ENCODE measurements around the gene TAF6L. TPM values are rescaled to one million over a fixed set of nuclear protein-coding genes. Genes with fewer than 3 reads are reported as not detected.

The TAF6L gene
- total and polyA plus RNA-seq, 10 donors = 11.9 to 37.5 (median 22.4) TPM

DNA sequence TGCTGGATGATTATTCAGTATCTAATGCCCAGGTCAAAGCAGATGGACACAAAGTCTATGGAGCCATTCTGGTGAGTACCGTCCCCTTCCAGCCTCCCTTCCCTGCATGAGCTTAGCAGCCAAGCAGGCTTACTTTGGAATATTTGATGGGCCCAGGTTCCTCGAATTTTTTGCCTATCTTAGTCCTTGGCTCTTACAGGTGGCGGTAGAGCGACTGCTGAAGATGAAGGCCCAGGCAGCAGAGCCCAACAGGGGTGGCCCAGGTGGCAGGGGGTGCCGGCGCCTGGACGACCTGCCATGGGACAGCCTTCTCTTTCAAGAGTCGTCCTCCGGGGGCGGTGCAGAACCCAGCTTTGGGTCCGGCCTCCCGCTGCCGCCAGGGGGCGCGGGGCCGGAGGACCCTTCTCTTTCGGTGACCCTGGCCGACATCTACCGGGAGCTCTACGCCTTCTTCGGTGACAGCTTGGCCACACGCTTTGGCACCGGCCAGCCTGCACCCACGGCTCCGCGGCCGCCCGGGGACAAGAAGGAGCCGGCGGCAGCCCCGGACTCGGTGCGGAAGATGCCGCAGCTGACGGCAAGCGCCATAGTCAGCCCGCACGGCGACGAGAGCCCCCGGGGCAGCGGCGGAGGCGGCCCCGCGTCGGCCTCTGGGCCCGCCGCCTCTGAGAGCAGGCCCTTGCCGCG lies 15.3 kb downstream of the TAF6L start:
- peak overlapping the region; percentile 95 to 100 (median 98) for H3K27ac ChIP-seq
- H3K27me3 ChIP-seq (replicated peaks in 1 of 7) = no peaks in the 10 kb centered on the region
- no peaks in the 10 kb centered on the region for H3K9me3 ChIP-seq
- peak overlapping the region; percentile 85 to 99 (median 98) for H3K4me3 ChIP-seq
- H3K4me1 ChIP-seq = peaks cover 31 to 52% (median 50%) of the 10 kb centered on the region in 6 donors
- TF ChIP-seq, protein P1, sequence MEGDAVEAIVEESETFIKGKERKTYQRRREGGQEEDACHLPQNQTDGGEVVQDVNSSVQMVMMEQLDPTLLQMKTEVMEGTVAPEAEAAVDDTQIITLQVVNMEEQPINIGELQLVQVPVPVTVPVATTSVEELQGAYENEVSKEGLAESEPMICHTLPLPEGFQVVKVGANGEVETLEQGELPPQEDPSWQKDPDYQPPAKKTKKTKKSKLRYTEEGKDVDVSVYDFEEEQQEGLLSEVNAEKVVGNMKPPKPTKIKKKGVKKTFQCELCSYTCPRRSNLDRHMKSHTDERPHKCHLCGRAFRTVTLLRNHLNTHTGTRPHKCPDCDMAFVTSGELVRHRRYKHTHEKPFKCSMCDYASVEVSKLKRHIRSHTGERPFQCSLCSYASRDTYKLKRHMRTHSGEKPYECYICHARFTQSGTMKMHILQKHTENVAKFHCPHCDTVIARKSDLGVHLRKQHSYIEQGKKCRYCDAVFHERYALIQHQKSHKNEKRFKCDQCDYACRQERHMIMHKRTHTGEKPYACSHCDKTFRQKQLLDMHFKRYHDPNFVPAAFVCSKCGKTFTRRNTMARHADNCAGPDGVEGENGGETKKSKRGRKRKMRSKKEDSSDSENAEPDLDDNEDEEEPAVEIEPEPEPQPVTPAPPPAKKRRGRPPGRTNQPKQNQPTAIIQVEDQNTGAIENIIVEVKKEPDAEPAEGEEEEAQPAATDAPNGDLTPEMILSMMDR (IDR thresholded peaks at IDR 0.05 in 8 of 11, conservative IDR thresholded peaks at IDR 0.05 in 3 of 11) = peak; percentile 93 to 99 (median 97)
- TF ChIP-seq POLR2AphosphoS5 (IDR thresholded peaks at IDR 0.05) (peak in 1 of 3 donors; percentile 65), POLR2A (IDR thresholded peaks at IDR 0.05) (no peak)
- peak; percentile 97 for DNase-seq
- WGBS, 5 donors = 1 to 2% (median 2%) methylated on average over 27 to 51 of the region's 51 CpGs
- intact Hi-C loops (cut with DNase I; ENCODE audit: low total_unique reads) = loop anchor here (5.0 kb wide), 1 partner anchor 71 kb away; no protein-coding TSS in a partner anchor
- H3K36me3 ChIP-seq = peaks cover 0 to 56% (median 31%) of the 10 kb centered on the region in 6 donors

DNA sequence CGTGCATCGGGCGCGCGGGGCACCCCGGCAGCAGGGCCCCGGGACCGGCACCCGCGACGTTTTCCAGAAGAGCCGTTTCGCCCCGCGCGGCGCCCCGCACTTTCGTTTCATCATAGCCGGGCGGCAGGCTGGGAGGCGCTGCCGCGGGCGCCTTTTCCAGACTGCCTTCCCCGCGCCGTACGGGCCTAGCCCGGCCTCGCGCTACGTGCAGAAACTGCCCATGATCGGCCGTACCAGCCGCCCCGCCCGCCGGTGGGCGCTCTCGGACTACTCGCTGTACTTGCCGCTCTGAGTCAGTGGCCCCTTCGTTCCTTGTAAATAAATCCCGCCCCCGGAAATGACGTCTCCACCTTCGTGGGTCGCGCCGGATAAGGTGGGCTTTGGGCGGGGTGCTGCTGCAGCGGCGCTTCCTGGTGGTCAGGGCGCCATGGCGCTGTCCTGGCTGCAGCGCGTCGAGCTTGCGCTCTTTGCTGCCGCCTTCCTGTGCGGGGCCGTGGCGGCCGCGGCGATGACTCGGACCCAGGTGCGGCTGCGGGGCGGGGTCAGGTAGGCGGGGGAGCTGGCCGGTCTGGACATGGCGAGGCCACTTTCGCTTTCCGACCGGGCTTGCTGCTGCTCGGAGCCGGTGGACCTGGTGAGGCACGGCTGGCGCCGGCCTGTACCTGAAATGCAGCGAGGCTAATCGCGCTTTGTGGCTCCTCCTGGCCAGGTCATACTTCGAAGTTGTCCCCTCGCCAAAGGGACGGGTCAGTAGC lies 16.0 kb downstream of the TAF6L start, which contains the start of gene TMEM179B:
Gene TMEM179B (plus strand): TSS at position 398 of the 755 bp plus-strand sequence. CDS start 30 bp downstream, at position 428.
- Histone ChIP-seq H3K27ac (peak within 1 kb of the TSS; percentile 95 to 100 (median 98)), H3K36me3 (peaks cover 0 to 51% (median 28%) of the 10 kb centered on the region in 6 donors), H3K4me1 (peaks cover 34 to 60% (median 55%) of the 10 kb centered on the region in 6 donors), H3K4me3 (peak within 1 kb of the TSS; percentile 85 to 99 (median 98)), H3K27me3 (replicated peaks in 1 of 7) (no peaks in the 10 kb centered on the region), H3K9me3 (no peaks in the 10 kb centered on the region)
- intact Hi-C loops (cut with DNase I; ENCODE audit: low total_unique reads) = loop anchor here (5.0 kb wide), 1 partner anchor 70 kb away; no protein-coding TSS in a partner anchor
- peak; percentile 99 for DNase-seq
- peak; percentile 38 to 96 (median 92) for TF ChIP-seq POLR2A (IDR thresholded peaks at IDR 0.05)
- peak; percentile 100 for TF ChIP-seq POLR2AphosphoS5 (IDR thresholded peaks at IDR 0.05)
- TF ChIP-seq, protein P1 (IDR thresholded peaks at IDR 0.05 in 8 of 11, conservative IDR thresholded peaks at IDR 0.05 in 3 of 11) = peak in 9 of 11 experiments; percentile 4 to 69 (median 48)
- WGBS, 5 donors = 0 to 1% (median 1%) methylated on average over 56 to 88 of the region's 88 CpGs

DNA sequence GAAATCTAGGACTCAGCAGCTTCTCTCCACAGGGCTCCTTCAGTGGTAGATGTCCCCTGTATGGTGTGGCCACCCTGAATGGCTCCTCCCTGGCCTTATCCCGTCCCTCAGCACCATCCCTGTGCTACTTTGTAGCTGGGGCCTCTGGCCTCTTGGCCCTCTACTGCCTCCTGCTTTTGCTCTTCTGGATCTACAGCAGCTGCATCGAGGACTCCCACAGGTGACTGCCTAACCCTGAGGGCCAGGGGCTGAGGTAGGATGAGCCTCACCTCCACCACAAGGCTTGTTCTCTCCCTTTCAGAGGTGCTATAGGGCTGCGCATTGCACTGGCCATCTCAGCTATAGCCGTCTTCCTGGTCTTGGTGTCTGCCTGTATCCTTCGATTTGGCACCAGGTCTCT lies 17.8 kb downstream of the TAF6L start:
- WGBS, 5 donors = 75 to 91% (median 78%) methylated on average over 4 to 5 of the region's 5 CpGs
- Histone ChIP-seq H3K27me3 (replicated peaks in 1 of 7) (no peaks in the 10 kb centered on the region), H3K27ac (peak overlapping the region in 3 of 8 donors; percentile 90 to 100 (median 97)), H3K9me3 (no peaks in the 10 kb centered on the region), H3K4me3 (peak overlapping the region in 1 of 8 donors; percentile 98), H3K4me1 (peaks cover 40 to 72% (median 67%) of the 10 kb centered on the region in 6 donors), H3K36me3 (peaks cover 0 to 54% (median 38%) of the 10 kb centered on the region in 6 donors)
- TF ChIP-seq POLR2AphosphoS5 (IDR thresholded peaks at IDR 0.05) (no peak), POLR2A (IDR thresholded peaks at IDR 0.05) (no peak)
- TF ChIP-seq, protein P1 (IDR thresholded peaks at IDR 0.05 in 8 of 11, conservative IDR thresholded peaks at IDR 0.05 in 3 of 11) = no peak
- DNase-seq = no peak
- intact Hi-C loops (cut with DNase I; ENCODE audit: low total_unique reads) = loop anchor here (5.0 kb wide), 1 partner anchor 68 kb away; no protein-coding TSS in a partner anchor

All from spleen (tissue), 11 donors.